Endothelial cell (in vitro differentiated cells): ENCODE results near the gene VWA1. TPM values are rescaled to one million over a fixed set of nuclear protein-coding genes. Genes with fewer than 3 reads are reported as not detected.
"Not testable (repeated sequence)": the region's sequence is repeated elsewhere in the genome, so short reads cannot be mapped to it uniquely, and the experiment has no call there.

Source experiments
- DNase-seq: peaks from one replicate; pipeline ENCODE4 v3.0.0; 2021; ENCODE audit warnings: low spot score
- H3K27ac Mint-ChIP-seq: one replicate; pipeline ENCODE4 v1.8.0; 2021; ENCODE audit warnings: mixed read lengths, inconsistent platforms; ENCODE audit not compliant: unreplicated experiment
- H3K27me3 Mint-ChIP-seq: one replicate; pipeline ENCODE4 v1.8.0; 2021; ENCODE audit warnings: mild to moderate bottlenecking, moderate library complexity, mixed read lengths, inconsistent platforms; ENCODE audit not compliant: unreplicated experiment
- H3K36me3 Mint-ChIP-seq: one replicate; pipeline ENCODE4 v1.8.0; 2021; ENCODE audit warnings: mild to moderate bottlenecking, low read depth, mixed read lengths, inconsistent platforms; ENCODE audit not compliant: unreplicated experiment
- H3K4me1 Mint-ChIP-seq: one replicate; pipeline ENCODE4 v1.8.0; 2021; ENCODE audit warnings: mild to moderate bottlenecking, mixed read lengths, inconsistent platforms; ENCODE audit not compliant: unreplicated experiment
- H3K4me3 Mint-ChIP-seq: one replicate; pipeline ENCODE4 v1.8.0; 2021; ENCODE audit warnings: mild to moderate bottlenecking, mixed read lengths, inconsistent platforms; ENCODE audit not compliant: unreplicated experiment
- H3K9me3 Mint-ChIP-seq: one replicate; pipeline ENCODE4 v1.8.0; 2021; ENCODE audit warnings: mixed read lengths, inconsistent platforms; ENCODE audit not compliant: unreplicated experiment
- total RNA-seq: library from RNA; stranded (reverse); fragmentation: NEBNext Ultra II Directional; extraction: Animal tissue kit (Norgen Biotek cat#: 25700); gene quantifications from one replicate; pipeline ENCODE4 v1.2.1, GENCODE V29; 2021; ENCODE audit not compliant: unreplicated experiment
- TF ChIP-seq, protein P1 (sequence below): fragments of 200-600 bp; sonication (generic); IDR thresholded peaks from one replicate; pipeline ENCODE4 v1.5.0; 2021; ENCODE audit warnings: antibody characterized with exemption; ENCODE audit not compliant: unreplicated experiment

The VWA1 gene
- total RNA-seq, 1 donor from 2014 or later, result 34.2 TPM

- Mint-ChIP-seq H3K27ac (no peak overlapping the region), H3K27me3 (peaks cover 2% of the 10 kb centered on the region), H3K36me3 (no peaks in the 10 kb centered on the region), H3K9me3 (no peaks in the 10 kb centered on the region), H3K4me3 (no peak overlapping the region), H3K4me1 (peaks cover 6% of the 10 kb centered on the region)
- DNase-seq, result no peak
- TF ChIP-seq, protein P1, sequence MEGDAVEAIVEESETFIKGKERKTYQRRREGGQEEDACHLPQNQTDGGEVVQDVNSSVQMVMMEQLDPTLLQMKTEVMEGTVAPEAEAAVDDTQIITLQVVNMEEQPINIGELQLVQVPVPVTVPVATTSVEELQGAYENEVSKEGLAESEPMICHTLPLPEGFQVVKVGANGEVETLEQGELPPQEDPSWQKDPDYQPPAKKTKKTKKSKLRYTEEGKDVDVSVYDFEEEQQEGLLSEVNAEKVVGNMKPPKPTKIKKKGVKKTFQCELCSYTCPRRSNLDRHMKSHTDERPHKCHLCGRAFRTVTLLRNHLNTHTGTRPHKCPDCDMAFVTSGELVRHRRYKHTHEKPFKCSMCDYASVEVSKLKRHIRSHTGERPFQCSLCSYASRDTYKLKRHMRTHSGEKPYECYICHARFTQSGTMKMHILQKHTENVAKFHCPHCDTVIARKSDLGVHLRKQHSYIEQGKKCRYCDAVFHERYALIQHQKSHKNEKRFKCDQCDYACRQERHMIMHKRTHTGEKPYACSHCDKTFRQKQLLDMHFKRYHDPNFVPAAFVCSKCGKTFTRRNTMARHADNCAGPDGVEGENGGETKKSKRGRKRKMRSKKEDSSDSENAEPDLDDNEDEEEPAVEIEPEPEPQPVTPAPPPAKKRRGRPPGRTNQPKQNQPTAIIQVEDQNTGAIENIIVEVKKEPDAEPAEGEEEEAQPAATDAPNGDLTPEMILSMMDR, result no peak
These were observed 17.4 kb downstream of the VWA1 start for GRCh38 chr1:1452882-1453281.

GRCh38 chr1:1454286-1455056, 19.0 kb downstream of the VWA1 start:
- not testable (repeated sequence) for H3K9me3 Mint-ChIP-seq, H3K27me3 Mint-ChIP-seq, H3K36me3 Mint-ChIP-seq, DNase-seq, H3K4me1 Mint-ChIP-seq, H3K27ac Mint-ChIP-seq, H3K4me3 Mint-ChIP-seq

GRCh38 chr1:1455366-1455884, 19.9 kb downstream of the VWA1 start:
- TF ChIP-seq, protein P1, result no peak
- Mint-ChIP-seq H3K9me3 (no peaks in the 10 kb centered on the region), H3K27ac (no peak overlapping the region), H3K4me1 (no peaks in the 10 kb centered on the region), H3K4me3 (no peak overlapping the region), H3K36me3 (no peaks in the 10 kb centered on the region), H3K27me3 (peaks cover 2% of the 10 kb centered on the region)
- DNase-seq, result no peak

DNA sequence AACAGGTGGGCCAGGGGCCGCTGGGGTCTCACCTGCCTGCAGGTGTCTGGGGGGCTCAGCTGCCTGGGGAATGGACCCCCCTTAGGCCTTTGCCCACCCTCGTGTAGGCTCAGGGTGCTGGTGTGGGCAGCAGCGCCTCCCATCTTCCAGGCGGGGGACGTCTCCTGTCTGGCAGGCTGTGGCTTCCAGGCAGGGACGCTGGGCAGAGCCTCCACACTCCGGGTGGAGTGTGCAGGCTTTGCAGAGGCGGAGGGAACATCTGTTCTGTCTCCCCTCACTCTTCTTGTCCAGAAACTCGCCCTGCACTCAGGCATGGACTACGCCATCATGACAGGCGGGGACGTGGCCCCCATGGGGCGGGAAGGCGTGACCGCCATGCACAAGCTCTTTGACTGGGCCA, 20.4 kb downstream of the VWA1 start:
- not testable (repeated sequence) for H3K27ac Mint-ChIP-seq

DNA sequence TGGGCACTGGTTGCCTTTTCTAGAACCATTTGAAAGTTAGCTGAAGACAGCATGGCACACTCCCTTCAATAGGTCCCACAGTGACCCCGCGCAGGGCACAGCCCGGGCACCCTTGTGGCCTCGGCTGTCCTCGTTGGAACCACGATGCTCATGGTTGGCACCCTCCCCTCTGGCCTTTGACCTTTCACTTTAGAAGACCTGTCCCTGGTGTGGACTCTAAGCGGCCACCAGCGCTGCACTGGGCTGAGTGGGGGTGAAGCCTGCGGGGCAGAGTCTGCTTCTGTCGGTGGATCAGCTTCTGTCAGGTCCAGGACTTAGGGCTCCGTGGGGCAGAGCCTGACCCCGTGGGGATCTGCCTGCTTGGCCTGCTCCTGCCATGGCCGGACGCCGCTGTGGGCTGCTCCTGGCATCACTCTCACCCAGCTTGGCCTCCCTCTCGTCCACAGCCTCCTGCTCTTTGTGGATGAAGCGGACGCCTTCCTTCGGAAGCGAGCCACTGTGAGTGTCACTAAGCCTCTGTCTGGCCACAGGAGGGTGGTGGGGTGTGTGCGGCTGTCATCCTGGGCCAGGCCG, 21.3 kb downstream of the VWA1 start:
- H3K27me3 Mint-ChIP-seq, H3K36me3 Mint-ChIP-seq, H3K4me1 Mint-ChIP-seq, H3K4me3 Mint-ChIP-seq, DNase-seq, H3K9me3 Mint-ChIP-seq, H3K27ac Mint-ChIP-seq: not testable (repeated sequence)

More for the DNA sequence above, 20.4 kb downstream of the VWA1 start:
- not testable (repeated sequence) for DNase-seq, H3K36me3 Mint-ChIP-seq, H3K9me3 Mint-ChIP-seq, H3K4me3 Mint-ChIP-seq, H3K4me1 Mint-ChIP-seq, H3K27me3 Mint-ChIP-seq

DNA sequence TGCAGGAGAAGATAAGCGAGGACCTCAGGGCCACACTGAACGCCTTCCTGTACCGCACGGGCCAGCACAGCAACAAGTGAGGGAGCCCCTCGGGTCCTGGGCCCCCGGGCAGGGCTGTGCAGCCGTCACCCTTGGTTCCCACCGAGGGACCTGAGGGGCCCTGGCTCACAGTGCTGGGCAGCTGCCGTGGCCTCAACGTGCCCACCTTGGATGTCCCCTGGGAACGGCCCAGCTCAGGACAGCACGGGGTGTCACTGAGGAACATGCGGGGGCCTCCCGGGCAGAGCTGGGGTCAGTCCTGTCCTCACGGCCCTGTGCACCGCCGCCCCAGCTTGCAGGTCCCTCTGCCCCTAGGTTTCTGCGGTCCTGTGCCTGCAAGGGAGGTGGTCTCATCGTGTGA, 23.7 kb downstream of the VWA1 start:
- not testable (repeated sequence) for H3K27ac Mint-ChIP-seq, H3K4me1 Mint-ChIP-seq, DNase-seq, H3K4me3 Mint-ChIP-seq, H3K27me3 Mint-ChIP-seq, H3K36me3 Mint-ChIP-seq, H3K9me3 Mint-ChIP-seq

GRCh38 chr1:1459711-1460110, 24.2 kb downstream of the VWA1 start:
- H3K36me3 Mint-ChIP-seq, H3K9me3 Mint-ChIP-seq, H3K4me1 Mint-ChIP-seq, H3K27me3 Mint-ChIP-seq, DNase-seq, H3K27ac Mint-ChIP-seq, H3K4me3 Mint-ChIP-seq: not testable (repeated sequence)
